Measurements from ENCODE around the gene ERAL1. TPM values are rescaled to one million over a fixed set of nuclear protein-coding genes. Genes with fewer than 3 reads are reported as not detected.
A peak's percentile ranks its signal among the peaks of the same experiment; 100 is the strongest.
"Not testable (repeated sequence)": the region's sequence is repeated elsewhere in the genome, so short reads cannot be mapped to it uniquely, and the experiment has no call there.

Gene ERAL1
- total and polyA plus RNA-seq, 11 donors, result 28.0 to 78.2 (median 41.1) TPM

DNA sequence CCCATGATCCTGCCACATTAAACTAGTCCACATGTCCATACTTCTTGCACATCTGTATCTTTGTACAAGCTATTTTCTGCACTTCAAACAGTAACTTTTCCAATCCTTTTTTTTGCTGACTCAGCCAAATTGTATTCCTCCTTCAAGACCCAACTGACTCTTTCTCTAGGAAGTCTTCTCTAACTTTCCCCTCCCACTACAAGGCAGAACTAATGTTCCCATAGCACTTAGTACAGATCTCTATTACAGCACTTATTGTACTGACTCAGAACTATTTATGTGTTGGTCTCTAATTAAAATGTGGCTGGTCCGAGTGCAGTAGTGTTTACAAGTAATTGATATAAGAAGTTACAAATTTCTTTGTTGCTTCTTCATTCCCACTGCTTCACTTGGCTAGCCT lies 20.4 kb upstream of the ERAL1 start:
- 97 to 100% (median 98%) methylated on average over 1 of the region's 1 CpG for WGBS, 4 donors
- intact Hi-C loops (cut with DNase I), result loop anchor here in 2 of 10 donors (5.0 to 10.0 kb wide), 2 partner anchors 60 to 62 kb away; no protein-coding TSS in a partner anchor

DNA sequence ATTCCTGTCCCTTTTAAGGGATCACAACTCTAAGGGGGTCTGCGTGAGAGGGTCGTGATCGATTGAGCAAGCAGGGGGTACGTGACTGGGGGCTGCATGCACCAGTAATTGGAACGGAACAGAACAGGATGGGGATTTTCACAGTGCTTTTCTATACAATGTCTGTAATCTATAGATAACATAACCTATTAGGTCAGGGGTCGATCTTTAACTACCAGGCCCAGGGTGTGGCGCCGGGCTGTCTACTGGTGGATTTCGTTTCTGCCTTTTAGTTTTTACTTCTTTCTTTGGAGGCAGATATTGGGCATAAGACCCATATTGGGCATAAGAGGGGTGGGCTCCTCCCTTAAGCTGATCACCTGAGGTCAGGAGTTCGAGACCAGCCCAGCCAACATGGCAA lies 18.3 kb upstream of the ERAL1 start:
- peaks cover 0 to 22% (median 5%) of the 10 kb centered on the region in 12 donors for H3K4me1 ChIP-seq
- H3K4me3 ChIP-seq, H3K27ac ChIP-seq, H3K27me3 ChIP-seq, H3K9me3 ChIP-seq, ATAC-seq, DNase-seq, H3K36me3 ChIP-seq: not testable (repeated sequence)
- intact Hi-C loops (cut with DNase I), result loop anchor here in 2 of 10 donors (5.0 to 10.0 kb wide), 2 partner anchors 39 to 62 kb away; no protein-coding TSS in a partner anchor
- WGBS, 4 donors, result 91 to 97% (median 96%) methylated on average over 10 of the region's 10 CpGs

More for the DNA sequence above, 20.4 kb upstream of the ERAL1 start:
- ATAC-seq (no peak), DNase-seq (no peak)
- no peak for TF ChIP-seq POLR2A (IDR thresholded peaks at IDR 0.05)
- TF ChIP-seq, protein P1, sequence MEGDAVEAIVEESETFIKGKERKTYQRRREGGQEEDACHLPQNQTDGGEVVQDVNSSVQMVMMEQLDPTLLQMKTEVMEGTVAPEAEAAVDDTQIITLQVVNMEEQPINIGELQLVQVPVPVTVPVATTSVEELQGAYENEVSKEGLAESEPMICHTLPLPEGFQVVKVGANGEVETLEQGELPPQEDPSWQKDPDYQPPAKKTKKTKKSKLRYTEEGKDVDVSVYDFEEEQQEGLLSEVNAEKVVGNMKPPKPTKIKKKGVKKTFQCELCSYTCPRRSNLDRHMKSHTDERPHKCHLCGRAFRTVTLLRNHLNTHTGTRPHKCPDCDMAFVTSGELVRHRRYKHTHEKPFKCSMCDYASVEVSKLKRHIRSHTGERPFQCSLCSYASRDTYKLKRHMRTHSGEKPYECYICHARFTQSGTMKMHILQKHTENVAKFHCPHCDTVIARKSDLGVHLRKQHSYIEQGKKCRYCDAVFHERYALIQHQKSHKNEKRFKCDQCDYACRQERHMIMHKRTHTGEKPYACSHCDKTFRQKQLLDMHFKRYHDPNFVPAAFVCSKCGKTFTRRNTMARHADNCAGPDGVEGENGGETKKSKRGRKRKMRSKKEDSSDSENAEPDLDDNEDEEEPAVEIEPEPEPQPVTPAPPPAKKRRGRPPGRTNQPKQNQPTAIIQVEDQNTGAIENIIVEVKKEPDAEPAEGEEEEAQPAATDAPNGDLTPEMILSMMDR (IDR thresholded peaks at IDR 0.05), result no peak
- Histone ChIP-seq H3K27me3 (no peaks in the 10 kb centered on the region), H3K9me3 (no peaks in the 10 kb centered on the region), H3K4me1 (peaks cover 0 to 2% (median 0%) of the 10 kb centered on the region in 12 donors), H3K27ac (no peak overlapping the region), H3K36me3 (peaks cover 0 to 7% (median 0%) of the 10 kb centered on the region in 9 donors), H3K4me3 (no peak overlapping the region)

DNA sequence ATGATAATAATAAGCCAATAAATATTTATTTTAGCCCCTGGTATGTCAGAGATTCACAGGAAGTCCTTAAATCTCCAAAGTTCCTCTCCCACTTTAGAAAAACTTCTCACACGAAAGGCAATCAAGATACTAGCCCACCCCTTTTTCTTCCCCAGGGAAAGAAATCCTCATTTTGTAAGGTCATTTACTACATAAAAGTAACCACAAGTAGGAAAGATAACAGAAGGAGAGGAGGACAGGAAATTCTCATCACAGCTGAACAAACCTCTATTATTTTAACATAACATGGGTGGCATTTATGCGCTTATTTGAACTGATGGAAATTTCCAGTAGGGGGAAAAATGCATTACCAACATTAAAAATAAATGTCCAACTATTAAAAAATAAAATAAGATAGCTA lies 15.6 kb upstream of the ERAL1 start:
- ATAC-seq (no peak), DNase-seq (no peak)
- H3K27me3 ChIP-seq, result no peaks in the 10 kb centered on the region
- no peaks in the 10 kb centered on the region for H3K9me3 ChIP-seq
- 79 to 85% (median 82%) methylated on average over 2 of the region's 2 CpGs for WGBS, 4 donors
- H3K27ac ChIP-seq, result no peak overlapping the region
- peaks cover 0 to 1% (median 0%) of the 10 kb centered on the region in 9 donors for H3K36me3 ChIP-seq
- TF ChIP-seq, protein P1 (IDR thresholded peaks at IDR 0.05), result no peak
- no peak for TF ChIP-seq POLR2A (IDR thresholded peaks at IDR 0.05)
- intact Hi-C loops (cut with DNase I), result loop anchor here in 2 of 10 donors (5.0 to 10.0 kb wide), 2 partner anchors 42 to 64 kb away; no protein-coding TSS in a partner anchor
- H3K4me3 ChIP-seq, result no peak overlapping the region
- H3K4me1 ChIP-seq, result peaks cover 0 to 33% (median 8%) of the 10 kb centered on the region in 12 donors

DNA sequence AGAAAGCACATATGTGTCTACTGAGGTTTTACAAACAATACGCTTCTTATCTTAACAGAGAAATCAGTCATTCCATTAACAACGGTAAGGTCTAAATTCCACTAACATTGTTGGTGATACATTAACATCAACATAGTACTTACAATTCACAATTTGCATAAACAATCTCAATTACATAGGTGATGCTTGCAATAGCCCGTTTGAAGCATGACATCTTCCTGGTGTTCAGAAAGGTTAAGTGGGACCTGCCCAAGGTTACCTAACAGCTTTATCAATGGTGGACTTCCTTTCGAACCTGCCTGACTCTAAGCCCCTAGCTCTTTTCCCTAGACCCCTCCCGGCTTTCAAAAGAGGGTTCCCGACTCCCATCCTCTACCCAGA lies 12.9 kb upstream of the ERAL1 start:
- no peaks in the 10 kb centered on the region for H3K36me3 ChIP-seq
- H3K27me3 ChIP-seq, result no peaks in the 10 kb centered on the region
- TF ChIP-seq, protein P1 (IDR thresholded peaks at IDR 0.05), result no peak
- no peak for TF ChIP-seq POLR2A (IDR thresholded peaks at IDR 0.05)
- H3K4me3 ChIP-seq, result peak overlapping the region; percentile 53 to 94 (median 82)
- 1 to 4% (median 3%) methylated on average over 6 of the region's 6 CpGs for WGBS, 4 donors
- intact Hi-C loops (cut with DNase I), result loop anchor here in 6 of 10 donors (5.0 to 10.0 kb wide), 5 partner anchors 53 to 80 kb away; partner anchors contain the start of gene FLOT2 (in 2 of the 6)
- ATAC-seq (no peak), DNase-seq (no peak)
- H3K9me3 ChIP-seq, result no peaks in the 10 kb centered on the region
- peaks cover 0 to 33% (median 8%) of the 10 kb centered on the region in 12 donors for H3K4me1 ChIP-seq
- peak overlapping the region in 10 of 12 donors; percentile 64 to 89 (median 81) for H3K27ac ChIP-seq

All from heart left ventricle (tissue), 16 donors.